DND-41 (cell line): Measurements from ENCODE around the gene SEMA6A.

Experiments
- ATAC-seq: fragments of 200-7000 bp; cut with Tn5 transposase; 3 replicates; pipeline ENCODE4 v1.9.1; 2021; ENCODE audit warnings: low read depth; ENCODE audit not compliant: insufficient read depth
- DNase-seq: peaks from one replicate; pipeline ENCODE4 v3.0.0-alpha.2; 2020
- H2AFZ ChIP-seq: 2 replicates; pipeline ENCODE4 v1.6.0; 2012; ENCODE audit warnings: low read depth, low read length
- H3K27ac ChIP-seq: 2 replicates; pipeline ENCODE4 v1.5.1; 2012; ENCODE audit warnings: low read length, inconsistent platforms
- H3K27me3 ChIP-seq: fragments of 200-600 bp; sonication (generic); 2 replicates; pipeline ENCODE4 v1.6.0; 2012; ENCODE audit warnings: low read length, mild to moderate bottlenecking, inconsistent platforms; ENCODE audit not compliant: insufficient read depth, poor library complexity
- H3K36me3 ChIP-seq: 2 replicates; pipeline ENCODE4 v1.5.1; 2012; ENCODE audit warnings: low read length, inconsistent platforms; ENCODE audit not compliant: insufficient read depth
- H3K4me1 ChIP-seq: 2 replicates; pipeline ENCODE4 v1.5.1; 2012; ENCODE audit warnings: mild to moderate bottlenecking, low read length; ENCODE audit not compliant: insufficient read depth
- H3K4me2 ChIP-seq: 2 replicates; pipeline ENCODE4 v1.6.0; 2012; ENCODE audit warnings: mild to moderate bottlenecking, moderate library complexity, low read length, inconsistent platforms; ENCODE audit not compliant: insufficient read depth
- H3K4me3 ChIP-seq, 2 experiments: fragments of 200-600 bp in 1 of 2; shearing (Covaris generic) in 1 of 2; 2 replicates each; pipeline ENCODE4 v1.5.1; 2012 to 2016; ENCODE audit warnings: inconsistent platforms in 2 of 2, low read length in 2 of 2, mild to moderate bottlenecking in 2 of 2, low read depth in 1 of 2, moderate library complexity in 1 of 2
- H3K79me2 ChIP-seq: 2 replicates; pipeline ENCODE4 v1.6.0; 2012; ENCODE audit warnings: low read length, inconsistent platforms; ENCODE audit not compliant: insufficient read depth
- H3K9ac ChIP-seq: 2 replicates; pipeline ENCODE4 v1.6.0; 2012; ENCODE audit warnings: low read depth, mild to moderate bottlenecking, inconsistent platforms, low read length, moderate library complexity
- H3K9me3 ChIP-seq: 2 replicates; pipeline ENCODE4 v1.5.1; 2012; ENCODE audit warnings: low read length, moderate library complexity, mild to moderate bottlenecking, inconsistent platforms; ENCODE audit not compliant: insufficient read depth, severe bottlenecking
- H4K20me1 ChIP-seq: 2 replicates; pipeline ENCODE4 v1.6.0; 2012; ENCODE audit warnings: low read length; ENCODE audit not compliant: insufficient read depth
- CTCF ChIP-seq: IDR thresholded peaks from 2 replicates; pipeline ENCODE4 v1.5.1; 2012; ENCODE audit warnings: borderline replicate concordance, low read length, moderate library complexity, mild to moderate bottlenecking; ENCODE audit not compliant: poor library complexity, severe bottlenecking; ENCODE audit errors: extremely low read depth
- EZH2 ChIP-seq: IDR thresholded peaks from 3 replicates; pipeline ENCODE4 v1.6.1; 2012; ENCODE audit warnings: borderline replicate concordance, low read depth, mild to moderate bottlenecking, moderate library complexity, low read length, inconsistent platforms; ENCODE audit not compliant: severe bottlenecking

Gene SEMA6A

GRCh38 chr5:116574367-116575325 is at the start of gene SEMA6A:
Gene SEMA6A (minus strand): TSS chr5:116574823. CDS start chr5:116504944, 69,879 bp downstream.
- H3K79me2 ChIP-seq, result no peaks in the 10 kb centered on the region
- H4K20me1 ChIP-seq, result no peaks in the 10 kb centered on the region
- no peaks in the 10 kb centered on the region for H3K36me3 ChIP-seq
- 0 out of 2 replicates have a peak, but pooled peaks cover 3% of the 10 kb centered on the region for H3K4me1 ChIP-seq
- no peaks in the 10 kb centered on the region for H3K27me3 ChIP-seq
- H2AFZ ChIP-seq, result no peak within 1 kb of the TSS
- ATAC-seq (no peak), DNase-seq (no peak)
- no peak within 1 kb of the TSS for H3K27ac ChIP-seq
- peaks cover 15% of the 10 kb centered on the region for H3K9me3 ChIP-seq
- H3K4me3 ChIP-seq, result no peak within 1 kb of the TSS
- H3K4me2 ChIP-seq, result no peak within 1 kb of the TSS
- TF ChIP-seq CTCF (no peak), EZH2 (no peak)
- H3K9ac ChIP-seq, result no peak within 1 kb of the TSS

GRCh38 chr5:116622375-116623050 is 47.9 kb upstream of the SEMA6A start:
- TF ChIP-seq CTCF (no peak), EZH2 (no peak)
- no peak overlapping the region for H3K4me3 ChIP-seq
- H3K27ac ChIP-seq, result no peak overlapping the region
- H3K79me2 ChIP-seq, result no peaks in the 10 kb centered on the region
- no peaks in the 10 kb centered on the region for H3K4me1 ChIP-seq
- no peaks in the 10 kb centered on the region for H3K36me3 ChIP-seq
- H3K9me3 ChIP-seq, result no peaks in the 10 kb centered on the region
- H3K4me2 ChIP-seq, result no peak overlapping the region
- no peak overlapping the region for H3K9ac ChIP-seq
- H3K27me3 ChIP-seq, result no peaks in the 10 kb centered on the region
- H2AFZ ChIP-seq, result no peak overlapping the region
- no peak for ATAC-seq
- no peaks in the 10 kb centered on the region for H4K20me1 ChIP-seq
- no peak for DNase-seq

- TF ChIP-seq EZH2, result no peak
- no peak for TF ChIP-seq CTCF
- no peak for DNase-seq
Measured at GRCh38 chr5:116621599-116621998, 47.0 kb upstream of the SEMA6A start.

More at GRCh38 chr5:116621599-116621998, 47.0 kb upstream of the SEMA6A start:
- Histone ChIP-seq H2AFZ (no peak overlapping the region), H3K27ac (no peak overlapping the region), H3K36me3 (no peaks in the 10 kb centered on the region), H3K9ac (no peak overlapping the region), H3K4me1 (no peaks in the 10 kb centered on the region), H3K79me2 (no peaks in the 10 kb centered on the region), H4K20me1 (no peaks in the 10 kb centered on the region), H3K4me2 (no peak overlapping the region), H3K27me3 (no peaks in the 10 kb centered on the region), H3K4me3 (no peak overlapping the region), H3K9me3 (no peaks in the 10 kb centered on the region)
- ATAC-seq, result no peak
